Stimulated activated CD8-positive, alpha-beta memory T cell treated with anti-CD3 and anti-CD28 coated beads, Interleukin-7, amount 100 ng/mL, for 1 hour (primary cell): ENCODE results near the gene LMF2.
"Not testable (repeated sequence)": the region's sequence is repeated elsewhere in the genome, so short reads cannot be mapped to it uniquely, and the experiment has no call there.

Experiments
- DNase-seq, 2 donors: peaks; one replicate each; pipeline ENCODE4 v3.0.0-alpha.2; 2020; ENCODE audit warnings: low read depth in 2 of 2

The LMF2 gene

GRCh38 chr22:50507421-50507990, at the start of gene LMF2:
TSS of gene LMF2 (minus strand) at chr22:50507702. CDS start at chr22:50507675, 27 bp downstream.
- DNase-seq = peak; percentile 88 to 92

GRCh38 chr22:50556703-50557102, 49.2 kb upstream of the LMF2 start:
- no peak for DNase-seq

- no peak for DNase-seq
These were observed 45.8 kb upstream of the LMF2 start for GRCh38 chr22:50553310-50553709.

- no peak for DNase-seq
These were observed 43.8 kb upstream of the LMF2 start for GRCh38 chr22:50551160-50551752.

- no peak for DNase-seq
These were observed 42.9 kb upstream of the LMF2 start for GRCh38 chr22:50550395-50550794.

- DNase-seq = no peak
These were observed 41.7 kb upstream of the LMF2 start for GRCh38 chr22:50548921-50549790.

- no peak for DNase-seq
These were observed 40.8 kb upstream of the LMF2 start for GRCh38 chr22:50548040-50548920.

GRCh38 chr22:50547263-50547985, 39.9 kb upstream of the LMF2 start:
- no peak for DNase-seq

GRCh38 chr22:50546326-50547262, 39.1 kb upstream of the LMF2 start:
- no peak for DNase-seq

GRCh38 chr22:50545522-50546325, 38.2 kb upstream of the LMF2 start, which contains the start of gene KLHDC7B:
TSS of gene KLHDC7B (plus strand) at chr22:50545899. CDS start at chr22:50546244, 345 bp downstream.
- no peak for DNase-seq

GRCh38 chr22:50544746-50545253, 37.3 kb upstream of the LMF2 start:
- no peak for DNase-seq

- peak; percentile 63 to 76 for DNase-seq
These were observed 36.7 kb upstream of the LMF2 start for GRCh38 chr22:50544078-50544745.

- no peak for DNase-seq
These were observed 35.0 kb upstream of the LMF2 start for GRCh38 chr22:50542416-50542927.

- not testable (repeated sequence) for DNase-seq
These were observed 34.1 kb upstream of the LMF2 start for GRCh38 chr22:50541667-50542026.

GRCh38 chr22:50540381-50540780, 32.9 kb upstream of the LMF2 start:
- no peak for DNase-seq

GRCh38 chr22:50537765-50538164, 30.3 kb upstream of the LMF2 start:
- DNase-seq = no peak

- DNase-seq = no peak
These were observed 28.7 kb upstream of the LMF2 start for GRCh38 chr22:50536226-50536625.

GRCh38 chr22:50535113-50535512, 27.6 kb upstream of the LMF2 start:
- no peak for DNase-seq
